ENCODE results near the gene BAHCC1. TPM values are rescaled to one million over a fixed set of nuclear protein-coding genes. Genes with fewer than 3 reads are reported as not detected.
"Not testable (repeated sequence)": the region's sequence is repeated elsewhere in the genome, so short reads cannot be mapped to it uniquely, and the experiment has no call there.

Gene BAHCC1
- total and polyA plus RNA-seq, 2 of the 4 experiments (the other 2 are of a cell fraction): 0.36 to 7.8 TPM

DNA sequence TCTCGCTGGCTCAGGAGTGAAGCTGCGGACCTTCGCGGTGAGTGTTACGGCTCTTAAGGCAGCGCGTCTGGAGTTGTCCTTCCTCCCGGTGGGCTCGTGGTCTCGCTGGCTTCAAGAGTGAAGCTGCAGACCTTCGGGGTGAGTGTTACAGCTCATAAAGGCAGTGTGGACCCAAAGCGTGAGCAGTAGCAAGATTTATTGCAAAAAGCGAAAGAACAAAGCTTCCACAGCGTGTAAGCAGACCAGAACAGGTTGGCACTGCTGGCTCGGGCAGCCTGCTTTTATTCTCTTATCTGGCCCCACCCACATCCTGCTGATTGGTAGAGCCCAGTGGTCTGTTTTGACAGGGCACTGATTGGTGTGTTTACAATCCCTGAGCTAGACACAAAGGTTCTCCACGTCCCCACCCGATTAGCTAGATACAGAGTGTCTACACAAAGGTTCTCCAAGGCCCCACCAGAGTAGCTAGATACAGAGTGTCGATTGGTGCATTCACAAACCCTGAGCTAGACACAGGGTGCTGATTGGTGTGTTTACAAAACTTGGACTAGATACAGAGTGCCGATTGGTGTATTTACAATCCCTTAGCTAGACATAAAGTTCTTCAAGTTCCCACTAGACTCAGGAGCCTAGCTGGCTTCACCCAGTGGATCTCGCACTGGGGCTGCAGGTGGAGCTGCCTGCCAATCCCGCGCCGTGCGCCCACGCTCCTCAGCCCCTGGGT, 43.8 kb upstream of the BAHCC1 start:
- H2BK120ac ChIP-seq (ENCODE audit: low read depth, low read length); H3K4ac ChIP-seq (ENCODE audit: low read depth, low read length); H3K79me1 ChIP-seq (ENCODE audit: low read depth in 1 of 2, low read length in 2 of 2); in situ Hi-C loops (cut with MboI; ENCODE audit: low sequenced_read_pairs); POLR2A ChIA-PET (ENCODE audit: unreplicated experiment); H4K5ac ChIP-seq (ENCODE audit: low read depth, low read length); H3K36me3 ChIP-seq (ENCODE audit: control insufficient read depth, insufficient read depth, low read length); DNase-seq; H4K91ac ChIP-seq (ENCODE audit: insufficient read depth, low read depth, low read length); H2BK5ac ChIP-seq (ENCODE audit: low read depth, low read length, poor library complexity, severe bottlenecking); H2AFZ ChIP-seq (replicated peaks; ENCODE audit: low read length, poor library complexity); H4K8ac ChIP-seq (ENCODE audit: low read depth in 2 of 2, low read length in 2 of 2); ATAC-seq (ENCODE audit: low read depth); H3K9ac ChIP-seq (ENCODE audit: low read depth, low read length); H3K27me3 ChIP-seq (ENCODE audit: control insufficient read depth, insufficient read depth, low read length); dilution Hi-C loops (cut with HindIII; ENCODE audit: low sequenced_read_pairs, unreplicated experiment); H3K9me1 ChIP-seq (ENCODE audit: insufficient read depth, low read length); H3K9me3 ChIP-seq (ENCODE audit: control insufficient read depth, insufficient read depth, low read length); BruUV-seq (replicated peaks); H3K27ac ChIP-seq (ENCODE audit: insufficient read depth, low read length); intact Hi-C loops (cut with micrococcal nuclease); H3K23ac ChIP-seq (ENCODE audit: low read depth, low read length); H2AK9ac ChIP-seq (replicated peaks; ENCODE audit: low read depth, low read length, poor library complexity); H2BK15ac ChIP-seq (ENCODE audit: low read depth, low read length); H3K14ac ChIP-seq (replicated peaks; ENCODE audit: low read depth, low read length); H4K20me1 ChIP-seq (ENCODE audit: insufficient read depth, low read length); H2AK5ac ChIP-seq (ENCODE audit: low read depth, low read length); H2BK20ac ChIP-seq (ENCODE audit: low read depth, low read length); H3K4me2 ChIP-seq (ENCODE audit: low read depth, low read length); H3K56ac ChIP-seq (ENCODE audit: extremely low read depth, insufficient read depth, low read length); H3K4me1 ChIP-seq (ENCODE audit: control insufficient read depth, insufficient read depth, low read length); H3K18ac ChIP-seq (ENCODE audit: low read depth, low read length); H3K4me3 ChIP-seq (ENCODE audit: insufficient read depth, low read depth, low read length); CTCF ChIA-PET: not testable (repeated sequence)
- 95% methylated on average over 6 of the region's 25 CpGs; no CpG with 5 or more reads in 1 of the 2 experiments for WGBS, 2 experiments (ENCODE audit: extremely low coverage in 2 of 2, insufficient read length in 1 of 2)

DNA sequence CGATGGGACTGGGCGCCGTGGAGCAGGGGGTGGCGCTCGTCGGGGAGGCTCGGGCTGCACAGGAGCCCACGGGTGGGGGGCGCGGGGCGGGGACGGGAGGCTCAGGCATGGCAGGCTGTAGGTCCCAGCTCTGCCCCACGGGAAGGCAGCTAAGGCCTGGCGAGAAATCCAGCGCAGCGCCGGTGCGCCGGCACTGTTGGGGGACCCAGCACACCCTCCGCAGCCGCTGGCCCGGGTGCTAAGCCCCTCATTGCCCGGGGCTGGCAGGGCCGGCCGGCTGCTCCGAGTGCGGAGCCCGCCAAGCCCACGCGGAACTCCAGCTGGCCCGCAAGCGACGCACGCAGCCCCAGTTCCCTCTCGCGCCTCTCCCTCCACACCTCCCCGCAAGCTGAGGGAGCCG, 43.2 kb upstream of the BAHCC1 start:
- H3K9me1 ChIP-seq (ENCODE audit: insufficient read depth, low read length); H4K20me1 ChIP-seq (ENCODE audit: insufficient read depth, low read length); BruUV-seq (replicated peaks); H3K14ac ChIP-seq (replicated peaks; ENCODE audit: low read depth, low read length); H3K23ac ChIP-seq (ENCODE audit: low read depth, low read length); H3K9ac ChIP-seq (ENCODE audit: low read depth, low read length); ATAC-seq (ENCODE audit: low read depth); dilution Hi-C loops (cut with HindIII; ENCODE audit: low sequenced_read_pairs, unreplicated experiment); DNase-seq; POLR2A ChIA-PET (ENCODE audit: unreplicated experiment); H3K27ac ChIP-seq (ENCODE audit: insufficient read depth, low read length); H3K56ac ChIP-seq (ENCODE audit: extremely low read depth, insufficient read depth, low read length); H3K4me3 ChIP-seq (ENCODE audit: insufficient read depth, low read depth, low read length); H3K4me2 ChIP-seq (ENCODE audit: low read depth, low read length); H2BK5ac ChIP-seq (ENCODE audit: low read depth, low read length, poor library complexity, severe bottlenecking); CTCF ChIA-PET; H3K4ac ChIP-seq (ENCODE audit: low read depth, low read length); H2BK120ac ChIP-seq (ENCODE audit: low read depth, low read length); H3K18ac ChIP-seq (ENCODE audit: low read depth, low read length); H2AFZ ChIP-seq (replicated peaks; ENCODE audit: low read length, poor library complexity); H2BK20ac ChIP-seq (ENCODE audit: low read depth, low read length); intact Hi-C loops (cut with micrococcal nuclease); H2AK9ac ChIP-seq (replicated peaks; ENCODE audit: low read depth, low read length, poor library complexity); H3K36me3 ChIP-seq (ENCODE audit: control insufficient read depth, insufficient read depth, low read length); H3K79me1 ChIP-seq (ENCODE audit: low read depth in 1 of 2, low read length in 2 of 2); H4K91ac ChIP-seq (ENCODE audit: insufficient read depth, low read depth, low read length); H4K8ac ChIP-seq (ENCODE audit: low read depth in 2 of 2, low read length in 2 of 2); H4K5ac ChIP-seq (ENCODE audit: low read depth, low read length); H2AK5ac ChIP-seq (ENCODE audit: low read depth, low read length); in situ Hi-C loops (cut with MboI; ENCODE audit: low sequenced_read_pairs); H2BK15ac ChIP-seq (ENCODE audit: low read depth, low read length); H3K27me3 ChIP-seq (ENCODE audit: control insufficient read depth, insufficient read depth, low read length); H3K9me3 ChIP-seq (ENCODE audit: control insufficient read depth, insufficient read depth, low read length); H3K4me1 ChIP-seq (ENCODE audit: control insufficient read depth, insufficient read depth, low read length): not testable (repeated sequence)
- WGBS, 2 experiments (ENCODE audit: extremely low coverage in 2 of 2, insufficient read length in 1 of 2): 100% methylated on average over 4 of the region's 38 CpGs; no CpG with 5 or more reads in 1 of the 2 experiments
